GM18505 (cell line): Measurements from ENCODE around the gene UBQLNL.

Source experiments
- ATAC-seq: cut with Tn5 transposase; IDR thresholded peaks from one replicate; pipeline ENCODE4 v1.9.1; 2021; ENCODE audit not compliant: unreplicated experiment
- POLR2A ChIP-seq: IDR thresholded peaks from 4 replicates; pipeline ENCODE4 v1.6.1; 2011; ENCODE audit warnings: borderline replicate concordance; ENCODE audit not compliant: insufficient read depth, insufficient read length; ENCODE audit errors: extremely low read depth

Gene UBQLNL

DNA sequence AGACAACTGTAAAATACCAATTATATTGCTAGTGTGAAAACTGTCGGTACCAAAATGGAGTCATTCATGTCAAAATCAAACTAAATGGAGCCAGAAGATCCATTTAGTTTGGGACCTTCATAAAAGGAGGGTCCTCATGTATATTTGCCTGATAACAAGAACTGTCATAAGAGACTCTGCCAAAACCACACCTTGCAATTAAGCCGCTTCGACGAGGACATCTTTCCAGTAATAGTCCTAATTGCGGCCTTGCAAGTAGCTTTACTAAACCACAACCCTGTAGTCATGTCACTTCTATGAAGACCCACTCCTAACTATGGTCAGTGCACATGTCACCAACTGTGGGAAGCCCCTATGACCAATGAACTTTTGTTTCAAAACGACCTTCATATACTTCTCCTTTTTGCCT, 16.1 kb downstream of the UBQLNL start:
- TF ChIP-seq POLR2A = no peak
- ATAC-seq = no peak

- no peak for ATAC-seq
- no peak for TF ChIP-seq POLR2A
These were observed 16.8 kb downstream of the UBQLNL start for GRCh38 chr11:5499671-5500070.

- TF ChIP-seq POLR2A = no peak
- no peak for ATAC-seq
These were observed 26.7 kb downstream of the UBQLNL start for GRCh38 chr11:5489576-5490357.

DNA sequence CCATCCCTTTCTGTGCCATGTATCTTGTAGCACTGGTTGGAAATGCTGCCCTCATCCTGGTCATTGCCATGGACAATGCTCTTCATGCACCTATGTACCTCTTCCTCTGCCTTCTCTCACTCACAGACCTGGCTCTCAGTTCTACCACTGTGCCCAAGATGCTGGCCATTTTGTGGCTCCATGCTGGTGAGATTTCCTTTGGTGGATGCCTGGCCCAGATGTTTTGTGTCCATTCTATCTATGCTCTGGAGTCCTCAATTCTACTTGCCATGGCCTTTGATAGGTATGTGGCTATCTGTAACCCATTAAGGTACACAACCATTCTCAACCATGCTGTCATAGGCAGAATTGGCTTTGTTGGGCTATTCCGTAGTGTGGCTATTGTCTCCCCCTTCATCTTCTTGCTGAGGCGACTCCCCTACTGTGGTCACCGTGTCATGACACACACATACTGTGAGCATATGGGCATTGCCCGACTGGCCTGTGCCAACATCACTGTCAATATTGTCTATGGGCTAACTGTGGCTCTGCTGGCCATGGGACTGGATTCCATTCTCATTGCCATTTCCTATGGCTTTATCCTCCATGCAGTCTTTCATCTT, 27.6 kb downstream of the UBQLNL start:
- no peak for ATAC-seq
- TF ChIP-seq POLR2A = no peak

- ATAC-seq = no peak
- TF ChIP-seq POLR2A = no peak
These were observed 28.1 kb downstream of the UBQLNL start, which contains the start of gene OR52D1 for GRCh38 chr11:5488385-5488784. Gene OR52D1 (plus strand): TSS chr11:5488685. CDS start chr11:5488707, 22 bp downstream.

GRCh38 chr11:5486421-5486820, 30.1 kb downstream of the UBQLNL start:
- no peak for ATAC-seq
- TF ChIP-seq POLR2A = no peak

DNA sequence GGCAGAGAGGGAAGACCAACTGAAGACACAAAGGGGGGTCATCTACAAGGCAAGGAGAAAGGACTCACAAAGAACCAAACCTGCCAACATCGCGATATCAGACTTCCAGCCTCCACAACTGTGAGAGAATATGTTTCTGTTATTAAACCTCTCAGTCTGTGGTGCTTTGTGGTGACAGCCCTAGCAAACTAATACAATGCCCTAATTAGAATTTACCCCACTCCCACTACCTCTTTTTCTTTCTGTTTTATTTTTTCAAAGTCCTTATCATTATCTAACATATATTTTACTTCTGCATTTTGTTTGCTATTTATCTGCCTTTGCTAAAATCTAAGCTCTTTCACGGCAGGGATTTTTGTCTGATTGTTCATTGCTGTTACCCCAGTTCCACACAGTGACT, 30.5 kb downstream of the UBQLNL start:
- ATAC-seq = no peak
- TF ChIP-seq POLR2A = no peak

DNA sequence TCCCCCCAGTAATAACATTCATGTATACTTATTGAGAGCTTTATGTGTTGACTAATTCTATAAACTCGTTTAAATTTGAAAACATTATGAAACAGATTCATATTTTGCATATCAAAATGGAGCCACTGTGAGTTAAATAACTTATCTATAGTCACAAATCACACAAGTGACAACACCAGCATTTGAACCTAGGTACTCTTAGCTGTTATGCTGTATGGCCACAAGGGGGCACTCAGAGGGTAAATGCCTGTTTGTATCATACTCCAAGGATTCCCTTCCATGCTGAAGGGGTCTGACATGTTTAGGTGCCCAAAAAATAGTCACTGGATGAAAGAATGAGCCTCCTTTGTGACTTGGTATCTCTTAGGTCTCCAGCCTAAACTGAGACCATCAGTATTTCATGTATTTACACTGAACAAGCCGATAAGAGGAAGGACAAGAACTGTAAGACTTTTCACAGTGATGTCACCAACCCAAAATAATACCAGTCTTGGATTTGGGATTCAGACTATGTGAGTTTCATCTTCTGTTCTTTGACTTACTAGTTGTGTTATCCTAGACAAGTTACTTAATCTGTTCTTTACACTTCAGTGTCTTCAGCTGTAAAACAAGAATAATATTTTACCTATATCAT, 40.2 kb downstream of the UBQLNL start:
- no peak for TF ChIP-seq POLR2A
- no peak for ATAC-seq

DNA sequence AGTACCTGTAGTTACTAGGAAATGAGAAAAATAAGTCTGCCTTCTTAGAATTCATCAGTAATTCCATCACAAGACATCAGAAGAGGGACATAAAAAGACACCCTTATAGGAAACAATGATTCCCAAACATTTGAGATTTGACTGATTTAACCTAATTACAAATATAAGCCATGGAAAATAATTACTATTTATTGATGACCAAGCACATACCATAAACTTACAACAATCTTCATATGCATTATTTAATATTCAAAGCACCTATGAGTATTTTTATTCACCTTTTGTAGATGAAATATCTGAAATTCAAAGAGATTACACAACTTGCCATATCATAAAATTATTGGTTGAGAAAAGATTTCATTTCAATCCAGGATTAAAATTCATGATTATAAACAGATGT, 42.6 kb downstream of the UBQLNL start:
- ATAC-seq = no peak
- TF ChIP-seq POLR2A = no peak

- no peak for TF ChIP-seq POLR2A
- ATAC-seq = no peak
These were observed 49.0 kb downstream of the UBQLNL start for GRCh38 chr11:5467527-5467926.
